Astrocyte of the cerebellum (primary cell): ENCODE measurements around the gene TLN1.
A peak's percentile ranks its signal among the peaks of the same experiment; 100 is the strongest.

Source experiments
- DNase-seq: peaks from one replicate; pipeline ENCODE4 v3.0.0-alpha.2; 2011; ENCODE audit warnings: low read depth
- H3K4me3 ChIP-seq: 2 replicates; pipeline ENCODE4 v1.5.1; 2011; ENCODE audit warnings: mild to moderate bottlenecking, low read depth, low read length, moderate library complexity
- in situ Hi-C: cut with HindIII; loops from 2 replicates; pipeline ENCODE4 v1.10.0; 2017; ENCODE audit warnings: low sequenced_read_pairs
- TF ChIP-seq, protein P1 (sequence below): IDR thresholded peaks from 2 replicates; pipeline ENCODE4 v1.5.1; 2012; ENCODE audit warnings: low read length, low read depth, moderate library complexity, mild to moderate bottlenecking; ENCODE audit errors: missing control alignments

TLN1 gene

DNA sequence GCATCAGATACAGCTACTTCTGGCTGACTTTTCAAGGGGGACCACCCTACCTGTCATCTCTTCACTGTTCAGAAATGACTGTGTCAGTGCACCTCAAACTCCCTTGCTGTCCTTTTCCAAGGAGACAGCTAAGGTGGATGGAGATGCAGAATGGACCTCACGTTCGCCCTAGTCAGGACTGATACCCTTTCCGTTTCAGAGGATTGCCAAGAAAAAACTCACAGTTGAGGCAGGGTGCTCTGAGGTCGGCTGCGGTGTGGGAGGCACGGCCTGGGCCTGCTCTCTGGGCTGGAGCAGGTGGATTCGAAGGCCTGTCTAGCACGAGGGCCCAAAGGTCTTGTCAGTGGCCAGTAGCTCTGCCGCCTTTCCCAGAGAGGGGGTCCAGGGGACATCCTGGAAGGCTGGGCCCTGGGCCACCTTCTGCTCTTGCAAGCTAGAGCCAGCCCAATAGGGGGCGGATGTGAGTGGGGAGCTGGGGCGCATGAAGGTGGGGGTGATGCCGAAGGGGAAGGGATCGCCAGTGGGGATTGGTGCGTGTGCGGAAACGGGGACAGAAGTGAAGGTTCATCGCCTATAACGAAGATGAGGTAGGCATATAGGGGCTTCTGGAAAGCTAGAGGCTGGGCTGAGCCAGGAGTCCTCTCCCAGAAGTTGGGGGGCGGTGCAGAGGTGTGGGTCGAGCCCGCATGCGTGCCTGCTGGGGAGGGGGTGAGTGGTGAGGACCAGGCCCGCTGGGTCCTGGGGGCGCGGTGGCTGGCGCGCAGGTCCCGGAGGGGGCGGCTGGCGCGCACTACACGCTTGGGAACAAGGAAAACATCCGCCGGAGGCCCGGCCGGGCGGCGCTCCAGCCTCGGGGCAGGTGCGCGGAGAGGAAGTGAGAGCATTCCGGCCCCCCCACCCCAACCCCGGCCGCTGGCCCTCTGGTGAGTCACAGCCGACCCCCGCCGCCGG lies 24.6 kb upstream of the TLN1 start:
- no peak for DNase-seq
- in situ Hi-C loops = loop anchor here (25.0 kb wide), 1 partner anchor 131 kb away; no protein-coding TSS in a partner anchor

DNA sequence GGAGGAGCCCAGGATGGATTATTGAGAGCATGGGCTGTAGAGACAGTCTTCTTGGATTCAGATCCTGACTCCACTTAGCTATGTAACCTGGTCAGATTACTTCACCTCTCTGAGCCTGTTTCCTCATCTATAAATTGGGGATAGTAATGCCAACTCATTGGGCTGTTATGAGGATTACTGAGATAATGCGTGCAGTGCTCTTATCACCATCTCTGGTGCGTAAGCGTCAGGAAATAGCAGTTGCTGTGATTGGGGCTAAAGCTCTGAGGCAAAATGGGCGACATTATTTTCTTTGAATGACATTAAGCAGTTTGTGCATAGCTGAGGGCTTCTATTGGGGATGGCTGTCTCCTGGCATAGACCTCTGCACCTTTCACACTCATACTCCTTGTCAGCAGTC lies 23.1 kb upstream of the TLN1 start:
- in situ Hi-C loops = loop anchor here (25.0 kb wide), 1 partner anchor 132 kb away; no protein-coding TSS in a partner anchor
- TF ChIP-seq, protein P1, sequence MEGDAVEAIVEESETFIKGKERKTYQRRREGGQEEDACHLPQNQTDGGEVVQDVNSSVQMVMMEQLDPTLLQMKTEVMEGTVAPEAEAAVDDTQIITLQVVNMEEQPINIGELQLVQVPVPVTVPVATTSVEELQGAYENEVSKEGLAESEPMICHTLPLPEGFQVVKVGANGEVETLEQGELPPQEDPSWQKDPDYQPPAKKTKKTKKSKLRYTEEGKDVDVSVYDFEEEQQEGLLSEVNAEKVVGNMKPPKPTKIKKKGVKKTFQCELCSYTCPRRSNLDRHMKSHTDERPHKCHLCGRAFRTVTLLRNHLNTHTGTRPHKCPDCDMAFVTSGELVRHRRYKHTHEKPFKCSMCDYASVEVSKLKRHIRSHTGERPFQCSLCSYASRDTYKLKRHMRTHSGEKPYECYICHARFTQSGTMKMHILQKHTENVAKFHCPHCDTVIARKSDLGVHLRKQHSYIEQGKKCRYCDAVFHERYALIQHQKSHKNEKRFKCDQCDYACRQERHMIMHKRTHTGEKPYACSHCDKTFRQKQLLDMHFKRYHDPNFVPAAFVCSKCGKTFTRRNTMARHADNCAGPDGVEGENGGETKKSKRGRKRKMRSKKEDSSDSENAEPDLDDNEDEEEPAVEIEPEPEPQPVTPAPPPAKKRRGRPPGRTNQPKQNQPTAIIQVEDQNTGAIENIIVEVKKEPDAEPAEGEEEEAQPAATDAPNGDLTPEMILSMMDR = no peak
- DNase-seq = no peak
- no peak overlapping the region for H3K4me3 ChIP-seq

More for the DNA sequence above, 24.6 kb upstream of the TLN1 start:
- peak overlapping the region; percentile 40 for H3K4me3 ChIP-seq
- TF ChIP-seq, protein P1 = peak; percentile 58

DNA sequence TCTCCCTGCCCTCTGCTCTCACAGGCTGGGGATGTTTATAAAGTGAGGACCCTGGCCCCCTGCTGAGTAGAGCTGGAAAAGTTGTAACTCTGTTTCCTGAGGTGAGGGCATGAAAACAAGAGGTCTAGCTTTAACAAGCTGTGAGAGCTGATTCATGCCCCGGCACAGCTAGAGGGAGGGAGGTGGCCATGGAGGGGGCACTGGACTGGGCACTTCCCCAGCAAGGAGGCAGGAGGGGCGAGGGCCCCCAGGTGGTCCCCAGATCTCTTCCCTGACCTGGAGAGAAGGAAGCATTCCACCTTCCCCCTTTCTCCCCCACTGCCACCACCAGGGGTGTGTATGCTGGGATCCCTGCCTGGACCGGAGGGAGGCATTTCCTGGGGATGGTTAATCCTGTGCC lies 22.3 kb upstream of the TLN1 start, which contains the start of gene MSMP:
MSMP (minus strand) TSS at position 13 of the 400 bp plus-strand sequence. CDS start 147 bp downstream, outside the sequence.
- DNase-seq = no peak
- in situ Hi-C loops = loop anchor here (25.0 kb wide), 1 partner anchor 133 kb away; no protein-coding TSS in a partner anchor
- H3K4me3 ChIP-seq = no peak within 1 kb of the TSS
- TF ChIP-seq, protein P1 = no peak

DNA sequence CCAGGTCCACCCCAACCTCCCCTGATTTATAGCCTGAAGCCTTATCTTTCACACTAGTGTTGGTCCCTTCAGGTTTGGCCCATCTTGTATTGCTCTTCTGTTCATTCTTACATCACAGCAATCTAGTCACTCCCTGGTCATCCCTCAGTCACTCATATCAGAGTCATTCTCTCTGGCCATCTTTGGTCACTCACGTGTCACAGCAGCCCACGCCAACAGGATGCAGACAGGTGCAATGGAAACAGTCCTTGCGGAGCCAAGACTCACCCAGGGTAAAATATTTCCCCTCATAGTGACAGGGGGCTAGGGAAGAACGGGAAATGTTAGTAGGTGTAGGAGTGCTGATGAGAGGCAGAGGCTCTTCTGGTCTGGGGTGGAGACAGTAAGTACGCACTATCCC lies 21.5 kb upstream of the TLN1 start:
- TF ChIP-seq, protein P1 = no peak
- DNase-seq = no peak
- H3K4me3 ChIP-seq = no peak overlapping the region
- in situ Hi-C loops = loop anchor here (25.0 kb wide), 1 partner anchor 134 kb away; no protein-coding TSS in a partner anchor

DNA sequence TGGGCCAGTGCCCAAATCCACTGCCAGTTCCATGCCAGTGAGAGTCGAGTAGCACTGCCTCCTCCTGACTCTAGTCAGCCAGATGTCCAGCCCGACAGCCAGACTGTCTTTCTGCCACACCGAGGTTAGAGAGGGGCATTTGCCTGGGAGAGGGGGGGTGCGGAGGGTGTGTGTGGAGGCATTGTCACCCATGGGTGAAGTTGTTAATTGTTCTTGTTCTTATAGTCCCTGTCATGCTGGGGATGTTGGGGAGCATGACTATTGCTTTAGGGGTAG lies 18.2 kb upstream of the TLN1 start:
- DNase-seq = no peak
- TF ChIP-seq, protein P1 = no peak
- in situ Hi-C loops = loop anchor here (25.0 kb wide), 1 partner anchor 137 kb away; no protein-coding TSS in a partner anchor
- peak overlapping the region; percentile 86 for H3K4me3 ChIP-seq

DNA sequence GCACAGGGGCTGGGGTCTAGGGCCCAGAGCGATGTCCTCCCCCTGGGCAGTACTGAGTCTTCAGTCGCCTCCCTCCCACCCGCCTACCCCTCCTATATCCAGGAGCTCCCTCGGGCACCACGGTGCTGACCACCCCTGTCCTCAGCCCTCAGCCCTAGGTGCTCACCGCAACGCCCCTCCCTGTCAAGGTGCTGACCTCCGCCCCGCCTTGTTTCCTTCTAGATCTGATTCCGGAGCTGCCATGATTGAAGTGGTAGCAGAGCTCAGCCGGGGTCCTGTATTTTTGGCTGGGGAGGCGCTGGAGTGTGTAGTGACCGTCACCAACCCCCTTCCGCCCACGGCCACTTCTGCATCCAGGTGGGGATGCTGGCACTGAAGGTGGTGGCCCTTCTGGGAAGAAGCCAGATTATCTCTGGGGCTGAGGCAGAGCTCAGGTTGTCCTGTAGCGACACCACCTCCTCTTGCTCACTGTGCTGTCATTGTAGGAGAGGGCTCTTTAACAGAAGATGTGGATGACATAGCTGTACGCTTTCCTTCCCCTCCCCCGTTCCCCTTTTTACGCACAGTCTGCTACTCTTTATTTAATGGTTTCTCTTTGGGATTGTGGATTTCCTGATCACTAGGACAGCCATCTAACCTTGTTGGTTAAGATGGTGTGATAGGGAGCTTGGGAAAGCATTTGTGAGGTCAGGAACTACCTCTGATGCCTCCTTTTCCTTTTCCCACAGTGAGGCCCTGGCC lies 17.7 kb upstream of the TLN1 start:
- TF ChIP-seq, protein P1 = no peak
- H3K4me3 ChIP-seq = peak overlapping the region; percentile 86
- DNase-seq = no peak
- in situ Hi-C loops = loop anchor here (5.0 to 25.0 kb wide), 2 partner anchors 63 to 138 kb away; partner anchors contain the start of gene SPAG8
